ENCODE data around the gene AP5Z1.

Gene AP5Z1

GRCh38 chr7:4775250-4775847 is at the start of gene AP5Z1:
AP5Z1 (plus strand) TSS chr7:4775623; CDS start chr7:4775716, 93 bp downstream.
- peak; percentile 88 for DNase-seq

GRCh38 chr7:4725850-4726450 is 49.5 kb upstream of the AP5Z1 start:
- no peak for DNase-seq

DNA sequence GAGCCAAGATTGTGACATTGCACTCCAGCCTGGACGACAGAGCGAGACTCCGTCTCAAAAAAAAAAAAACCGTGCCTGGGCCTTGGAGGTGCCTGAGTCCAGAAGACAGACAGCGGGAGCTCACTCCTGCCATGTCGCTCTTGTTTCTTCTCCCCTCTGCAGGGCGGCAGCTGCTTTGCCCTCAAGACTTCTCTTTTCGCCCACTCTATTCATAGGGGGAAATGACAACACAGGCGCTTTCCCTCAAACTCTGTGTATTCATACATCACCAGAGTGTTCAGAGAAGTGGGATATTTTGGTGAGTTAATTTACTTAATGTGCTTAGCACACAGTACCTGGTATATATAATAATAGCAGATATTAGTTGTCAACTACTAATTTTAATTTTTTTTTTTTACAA is 48.9 kb upstream of the AP5Z1 start:
- DNase-seq: no peak

- no peak for DNase-seq
Measured at GRCh38 chr7:4727914-4728705, 47.3 kb upstream of the AP5Z1 start.

GRCh38 chr7:4729266-4729665 is 46.2 kb upstream of the AP5Z1 start:
- no peak for DNase-seq

GRCh38 chr7:4730276-4730675 is 45.1 kb upstream of the AP5Z1 start:
- no peak for DNase-seq

GRCh38 chr7:4730971-4731370 is 44.5 kb upstream of the AP5Z1 start:
- no peak for DNase-seq

GRCh38 chr7:4731803-4732202 is 43.6 kb upstream of the AP5Z1 start:
- DNase-seq: no peak

DNA sequence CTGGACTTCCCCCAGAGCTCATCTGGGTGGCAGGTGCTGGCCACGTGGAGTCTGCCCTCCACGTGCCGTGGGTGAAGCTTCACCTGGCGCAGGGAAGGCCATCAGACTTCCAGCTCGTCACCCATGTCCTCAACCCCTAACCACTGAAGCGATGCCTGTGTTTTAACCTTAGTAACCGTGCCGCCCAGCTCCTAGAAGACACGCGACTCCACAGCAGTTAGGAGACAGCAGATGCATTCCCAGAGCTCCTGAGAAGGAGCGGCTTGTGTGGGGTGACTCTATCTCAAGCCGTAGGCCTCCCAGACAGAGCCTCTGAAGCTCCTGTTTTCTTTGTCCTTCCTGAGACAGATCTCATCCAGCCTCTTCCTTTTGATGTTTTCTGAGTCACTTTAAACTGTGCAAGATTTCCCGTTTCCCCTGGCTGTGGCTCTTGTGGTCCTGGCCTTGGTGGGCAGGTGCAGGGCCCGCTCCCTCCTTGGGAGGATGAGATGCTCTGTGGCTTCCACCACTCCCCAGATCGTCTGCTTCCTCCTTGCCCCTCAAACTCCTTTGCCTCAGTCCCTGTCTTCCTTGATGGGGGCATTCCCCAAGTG is 41.4 kb upstream of the AP5Z1 start:
- DNase-seq: no peak

DNA sequence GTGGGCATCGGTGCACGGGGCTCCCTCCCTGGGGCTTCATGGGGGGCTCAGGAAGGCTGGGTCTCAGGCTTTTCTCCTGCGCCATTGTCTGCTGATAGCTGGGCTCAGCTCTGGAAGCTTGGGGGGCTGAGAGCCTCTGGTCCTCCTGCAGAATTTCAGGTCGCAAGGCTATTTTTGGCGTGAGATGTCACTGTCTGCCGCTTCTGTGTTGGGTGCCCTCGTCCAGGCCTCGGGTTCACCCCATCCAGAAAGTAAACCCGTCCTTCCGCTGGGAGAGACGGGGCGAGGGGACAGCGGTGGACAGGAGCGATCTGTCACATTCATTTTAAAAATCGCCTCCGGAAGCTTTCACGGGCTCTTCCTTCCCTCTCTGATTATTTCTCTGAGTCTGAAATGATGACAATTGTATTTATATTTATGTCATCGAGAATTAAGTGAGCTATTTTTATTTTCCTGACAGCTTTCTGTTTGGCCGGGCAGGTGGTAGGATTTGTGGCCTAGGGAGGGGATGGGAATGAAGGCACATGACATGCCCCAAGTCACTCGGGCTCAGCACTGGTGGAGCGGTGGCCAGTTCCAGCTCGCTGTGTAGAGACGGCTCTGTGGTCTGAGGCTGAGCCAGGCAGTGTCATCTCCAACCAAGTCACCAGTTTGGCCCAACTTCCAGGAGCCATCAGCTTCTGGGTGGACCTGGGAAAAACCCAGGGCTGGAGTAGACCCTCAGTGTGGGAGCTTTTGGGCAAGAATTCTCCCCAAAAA is 40.7 kb upstream of the AP5Z1 start:
- DNase-seq: no peak

DNA sequence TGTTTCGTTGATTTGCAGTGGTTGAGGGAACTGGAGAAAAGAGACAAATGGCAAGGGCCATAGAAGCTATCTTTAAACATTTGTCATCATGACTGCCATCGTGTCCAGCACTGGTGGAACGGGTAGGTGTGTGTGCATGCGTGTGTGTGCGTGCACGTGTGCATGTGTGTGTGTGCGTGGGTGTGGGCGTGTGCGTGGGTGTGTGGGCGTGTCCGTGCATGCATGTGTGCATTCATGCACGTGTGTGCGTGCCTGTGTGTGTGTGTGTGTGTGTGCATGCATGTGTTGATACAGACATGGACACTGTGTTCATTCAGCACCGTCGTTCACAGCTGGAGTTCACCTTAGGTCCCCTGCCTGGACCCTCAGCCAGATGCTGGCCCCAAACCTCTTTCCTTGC is 38.1 kb upstream of the AP5Z1 start:
- DNase-seq: no peak

- DNase-seq: no peak
Measured at GRCh38 chr7:4738711-4739527, 36.5 kb upstream of the AP5Z1 start.

DNA sequence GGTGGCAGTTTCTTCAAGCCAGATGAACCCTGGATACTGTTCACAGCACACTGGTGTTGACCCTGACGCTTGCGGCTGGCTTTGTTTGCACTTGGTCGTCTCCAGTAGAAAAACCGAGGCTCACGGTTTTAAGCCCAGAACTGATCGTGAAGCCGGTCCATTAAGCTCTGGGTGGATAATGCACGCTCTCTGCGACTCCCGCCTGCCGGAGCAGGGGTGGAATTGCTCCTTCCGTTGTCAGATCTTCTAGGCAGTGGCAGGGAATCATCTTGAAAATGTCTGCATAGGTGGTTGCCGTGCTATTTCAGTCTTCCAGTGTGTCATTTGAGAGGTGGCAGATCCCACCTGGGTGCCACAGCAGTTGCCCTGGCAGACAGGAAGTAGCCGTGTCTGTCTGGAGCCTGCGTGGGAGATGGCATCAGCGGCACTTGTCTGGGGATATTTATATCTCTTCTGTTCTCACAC is 35.9 kb upstream of the AP5Z1 start:
- no peak for DNase-seq

DNA sequence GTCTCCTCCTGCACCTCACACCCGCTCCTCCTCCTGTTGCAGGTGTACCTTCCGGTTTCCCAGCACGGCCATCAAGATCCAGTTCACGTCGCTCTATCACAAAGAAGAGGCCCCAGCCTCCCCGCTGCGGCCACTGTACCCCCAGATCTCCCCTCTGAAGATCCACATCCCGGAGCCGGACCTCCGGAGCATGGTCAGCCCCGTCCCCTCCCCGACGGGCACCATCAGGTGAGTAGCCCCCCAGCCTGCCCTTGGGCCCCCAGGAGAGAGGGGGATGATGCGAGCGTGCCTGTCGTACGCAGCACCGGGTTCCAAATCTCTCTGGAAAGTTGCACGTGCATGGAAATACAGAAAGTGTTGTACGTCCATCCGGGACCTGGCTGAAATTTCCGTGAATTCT is 34.6 kb upstream of the AP5Z1 start:
- DNase-seq: no peak

DNA sequence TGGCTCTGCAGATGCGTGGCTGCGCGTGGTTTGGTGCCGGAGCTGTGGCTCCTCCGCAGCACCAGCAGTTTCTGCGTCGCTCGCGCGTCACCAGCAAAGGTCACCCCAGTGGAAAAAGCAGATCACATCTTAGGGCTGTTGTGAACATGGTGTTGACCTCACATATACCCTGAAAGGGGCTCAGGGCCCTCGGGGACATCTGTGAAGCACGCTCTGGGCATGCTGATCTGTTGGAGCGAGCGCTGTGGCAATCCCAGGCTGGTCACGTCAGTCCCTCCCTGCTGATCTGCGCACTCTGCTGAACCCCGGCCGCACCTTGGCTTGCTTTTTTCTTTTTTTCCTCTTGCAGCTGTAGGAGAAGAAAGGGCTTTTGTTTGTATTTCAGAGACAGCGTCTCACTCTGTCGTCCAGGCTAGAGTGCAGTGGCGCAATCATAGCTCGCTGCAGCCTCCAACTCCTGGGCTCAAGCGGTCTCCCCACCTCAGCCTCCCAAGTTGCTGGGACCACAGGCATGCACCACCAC is 33.3 kb upstream of the AP5Z1 start:
- DNase-seq: no peak

GRCh38 chr7:4742852-4743251 is 32.6 kb upstream of the AP5Z1 start:
- DNase-seq: no peak

DNA sequence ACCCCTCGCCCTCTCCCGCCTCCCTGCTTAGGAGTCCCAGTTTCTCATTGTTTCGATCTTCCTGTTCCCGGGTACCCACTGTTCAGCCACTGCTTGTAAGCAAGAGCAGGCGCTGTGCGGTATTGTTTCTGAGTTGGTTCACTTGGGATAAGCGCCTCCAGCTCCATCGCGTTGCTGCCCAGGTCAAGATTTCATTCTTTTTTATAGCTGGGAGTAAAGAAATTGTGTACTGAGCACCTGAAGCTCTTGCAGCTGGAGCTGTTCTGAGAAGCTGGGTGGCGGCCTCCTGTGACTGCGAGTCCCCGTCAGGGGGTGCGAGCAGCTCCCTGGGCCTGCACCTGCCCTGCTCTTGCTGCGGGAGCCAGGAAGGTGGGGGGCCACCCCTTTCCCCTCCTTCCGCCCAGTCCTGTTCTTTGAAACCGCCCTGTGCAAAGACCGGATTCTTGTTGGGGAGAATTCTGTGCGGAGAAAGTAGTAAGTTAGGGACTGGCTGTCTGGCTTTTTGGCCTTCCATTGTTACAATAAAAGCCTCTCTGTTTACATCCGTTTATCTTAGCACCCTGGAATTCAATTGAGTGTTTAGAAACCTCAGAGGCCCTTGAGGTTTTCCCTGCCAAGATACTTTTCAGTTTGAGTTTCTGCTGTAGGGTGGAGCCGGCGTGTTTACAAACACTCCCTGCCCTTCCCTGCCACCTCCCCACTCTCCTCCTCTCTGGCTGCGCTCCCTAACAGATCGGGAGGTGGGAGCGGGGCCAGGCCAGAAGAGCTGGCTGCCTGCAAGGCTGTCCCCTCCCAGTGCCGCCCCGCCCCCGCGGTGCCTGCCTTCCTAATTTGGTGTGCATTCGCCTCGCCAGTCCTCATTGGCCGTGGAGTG is 30.8 kb upstream of the AP5Z1 start:
- DNase-seq: no peak

DNA sequence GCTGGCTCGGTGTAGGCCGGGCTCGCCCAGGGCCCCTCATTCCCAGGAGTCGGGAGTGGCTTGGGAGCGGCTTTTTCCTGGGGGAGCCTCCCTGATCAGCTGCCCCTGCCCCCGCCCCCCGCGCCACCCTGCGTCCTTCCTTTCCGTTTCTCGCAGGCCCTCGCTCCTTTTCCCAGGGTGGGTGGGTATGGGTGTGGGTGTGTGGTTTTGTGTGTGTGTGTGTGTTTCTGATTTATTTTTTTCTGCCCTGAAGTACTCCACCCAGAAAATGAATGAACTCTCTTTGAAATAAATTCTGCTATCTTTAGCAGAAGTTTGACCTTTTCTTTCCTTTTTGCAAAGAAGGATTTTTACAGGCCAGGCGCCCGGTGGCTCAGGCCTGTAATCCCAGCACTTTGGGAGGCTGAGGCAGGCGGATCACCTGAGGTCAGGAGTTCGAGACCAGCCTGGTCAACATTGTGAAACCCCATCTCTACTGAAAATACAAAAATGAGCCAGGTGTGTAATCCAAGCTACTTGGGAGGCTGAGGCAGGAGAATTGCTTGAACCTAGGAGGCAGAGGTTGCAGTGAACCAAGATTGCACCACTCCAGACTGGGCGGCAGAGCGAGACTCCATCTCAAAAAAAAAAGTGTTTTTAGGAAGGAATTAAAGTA is 30.0 kb upstream of the AP5Z1 start:
- DNase-seq: no peak

- no peak for DNase-seq
Measured at GRCh38 chr7:4745971-4746919, 29.2 kb upstream of the AP5Z1 start.

Measured in NK-92 treated with Interleukin-12 subunit alpha and Interleukin-12 subunit beta, amount 100 ng/mL, for 24 hours (cell line).